ENCODE results near the gene AGPAT3.
"Not testable (repeated sequence)": the region's sequence is repeated elsewhere in the genome, so short reads cannot be mapped to it uniquely, and the experiment has no call there.

AGPAT3 gene

DNA sequence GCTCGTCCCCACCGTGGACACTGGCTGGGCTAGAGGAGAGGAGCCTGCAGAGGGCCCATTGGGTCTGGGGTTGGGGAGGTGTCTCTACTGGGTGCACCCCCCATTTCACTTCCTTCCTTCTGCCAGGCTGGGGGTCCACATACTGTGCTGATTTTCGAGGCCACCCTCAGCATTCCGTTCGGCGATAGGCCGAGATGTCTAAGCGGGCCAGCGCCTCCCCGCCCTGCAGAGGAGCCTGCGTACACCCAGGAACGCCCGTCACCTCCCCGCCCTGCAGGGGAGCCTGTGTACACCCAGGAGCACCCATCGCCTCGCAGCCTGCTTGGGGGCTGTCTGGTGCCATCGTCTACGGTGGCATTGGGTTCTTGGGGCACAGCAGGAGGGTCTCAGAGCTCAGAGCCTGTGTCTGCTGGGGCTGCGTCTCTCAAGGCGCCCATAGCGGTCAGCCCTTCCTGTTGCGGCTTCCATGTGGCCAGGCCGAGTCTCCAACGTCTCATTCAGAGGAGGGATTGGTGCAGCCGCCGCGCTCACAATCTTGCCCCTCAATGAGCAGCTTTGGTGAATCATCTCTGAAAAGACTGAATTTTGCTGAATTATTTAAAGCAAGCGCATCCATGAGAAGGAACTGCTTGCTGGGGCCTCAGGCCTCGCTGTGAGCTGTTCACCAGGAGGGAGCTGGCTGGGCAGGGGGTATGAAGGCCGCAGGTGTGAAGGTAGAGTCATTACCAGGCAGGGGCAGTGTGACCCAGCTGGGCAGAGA lies 30.7 kb upstream of the AGPAT3 start:
- no peak for DNase-seq

DNA sequence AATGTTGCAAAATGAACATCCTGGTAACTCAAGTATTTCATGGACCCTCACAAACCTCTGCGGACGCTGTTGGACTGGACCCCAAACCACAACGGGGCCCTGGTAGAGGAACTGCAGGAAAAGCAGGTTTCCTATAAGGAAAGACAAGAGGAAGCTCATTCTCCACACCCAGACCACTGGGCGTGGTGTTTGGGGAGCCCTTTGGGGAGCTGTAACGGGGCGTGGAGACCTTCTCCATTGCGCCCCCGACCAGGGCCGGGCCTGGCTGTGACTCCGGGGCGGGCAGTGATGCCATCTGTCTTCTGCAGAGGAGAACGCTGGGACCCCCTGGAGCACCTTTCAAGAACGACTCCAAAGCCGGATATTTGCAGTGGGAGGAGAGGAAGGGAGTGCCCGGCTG lies 30.0 kb upstream of the AGPAT3 start:
- no peak for DNase-seq

DNA sequence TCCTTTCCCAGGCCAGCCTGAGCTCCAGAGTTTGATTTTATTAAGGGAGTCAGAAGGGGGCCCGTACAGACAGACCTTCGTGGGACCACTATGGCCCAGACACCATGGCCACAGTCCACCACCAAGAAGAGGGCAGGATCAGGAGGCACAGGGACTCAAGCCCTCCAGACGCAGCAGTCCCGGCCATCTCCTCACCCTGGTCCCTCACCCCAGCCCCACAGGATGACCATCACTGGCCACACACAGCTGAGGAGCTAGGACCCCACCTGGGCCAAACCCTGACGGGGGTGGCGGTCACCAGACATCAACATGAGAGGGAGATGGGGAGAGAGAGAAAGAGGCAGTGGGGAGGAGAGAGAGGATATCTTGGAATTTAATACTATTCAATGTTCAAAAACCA lies 29.2 kb upstream of the AGPAT3 start:
- DNase-seq = no peak

DNA sequence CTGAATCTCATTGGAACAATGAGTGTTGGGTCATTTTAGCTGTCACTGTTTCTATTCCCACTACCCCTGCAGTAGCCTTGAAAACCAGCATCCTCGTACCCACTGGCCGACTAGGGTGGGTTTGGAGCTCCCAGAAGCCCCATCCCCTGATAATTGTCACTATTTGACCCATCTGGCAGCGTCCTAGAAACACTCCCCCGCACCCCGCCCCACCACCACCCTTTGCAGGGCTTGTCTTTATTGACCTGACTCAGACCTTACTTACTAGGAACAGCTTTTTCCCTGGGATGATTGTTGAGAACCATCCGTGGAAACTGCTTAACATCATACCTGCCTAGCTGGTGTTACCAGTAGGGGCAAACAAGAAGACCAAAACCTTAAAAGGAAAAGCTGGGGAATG lies 28.4 kb upstream of the AGPAT3 start:
- no peak for DNase-seq

GRCh38 chr21:43840259-43840658 lies 24.8 kb upstream of the AGPAT3 start:
- DNase-seq = no peak

GRCh38 chr21:43842742-43843141 lies 22.3 kb upstream of the AGPAT3 start:
- no peak for DNase-seq

DNA sequence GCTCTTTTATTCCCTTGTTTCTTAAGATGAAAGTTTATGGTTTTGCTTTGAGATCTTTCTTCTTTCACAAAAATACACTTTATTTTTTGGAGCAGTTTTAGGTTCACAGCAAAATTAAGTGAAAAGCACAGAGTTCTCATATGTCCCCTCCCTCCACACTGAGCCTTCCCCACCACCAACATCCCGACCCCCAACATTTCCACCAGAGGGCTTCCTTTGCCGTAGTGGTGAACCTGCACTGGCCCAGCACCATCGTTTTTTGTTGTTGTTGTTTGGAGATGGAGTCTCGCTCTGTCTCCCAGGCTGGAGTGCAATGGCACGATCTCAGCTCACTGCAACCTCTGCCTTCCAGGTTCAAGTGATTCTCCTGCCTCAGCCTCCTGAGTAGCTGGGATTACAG lies 20.1 kb upstream of the AGPAT3 start:
- not testable (repeated sequence) for DNase-seq

DNA sequence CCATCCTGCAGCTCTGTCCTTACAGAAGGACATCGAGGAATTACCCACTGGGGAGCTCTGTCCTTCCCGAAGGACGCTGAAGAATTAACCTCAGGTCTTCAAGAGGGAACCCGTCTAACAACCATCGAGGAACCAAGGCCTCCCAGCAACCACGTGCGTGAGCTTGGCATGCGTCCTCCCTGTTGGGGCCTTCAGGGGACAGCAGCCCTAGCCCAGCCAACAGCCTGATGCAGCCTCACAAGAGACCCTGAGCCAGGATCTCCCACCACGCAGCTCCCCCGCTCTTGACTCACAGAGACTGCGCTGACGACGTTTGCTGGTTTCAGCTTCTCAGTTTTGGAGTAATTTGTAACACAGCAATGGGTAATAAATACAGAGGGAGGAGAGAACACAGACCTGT lies 19.6 kb upstream of the AGPAT3 start:
- DNase-seq = no peak

DNA sequence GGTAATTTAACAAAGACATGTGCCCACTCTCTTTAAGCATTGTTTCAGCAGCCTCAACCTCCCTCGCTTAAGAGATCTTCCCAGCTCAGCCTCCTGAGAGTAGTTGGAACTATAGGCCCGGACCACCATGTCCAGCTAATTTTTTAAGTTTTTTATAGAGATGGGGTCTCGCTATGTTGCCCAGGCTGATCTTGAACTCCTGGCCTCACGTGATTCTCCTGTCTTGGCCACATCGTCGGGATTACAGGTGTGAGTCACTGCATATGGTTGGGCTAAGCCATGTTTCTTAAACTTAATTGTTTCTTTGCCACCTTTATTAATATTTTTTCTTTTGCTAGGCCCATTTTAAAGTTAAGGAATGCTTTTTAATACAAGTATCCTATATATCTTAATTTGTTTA lies 18.6 kb upstream of the AGPAT3 start:
- DNase-seq = no peak

DNA sequence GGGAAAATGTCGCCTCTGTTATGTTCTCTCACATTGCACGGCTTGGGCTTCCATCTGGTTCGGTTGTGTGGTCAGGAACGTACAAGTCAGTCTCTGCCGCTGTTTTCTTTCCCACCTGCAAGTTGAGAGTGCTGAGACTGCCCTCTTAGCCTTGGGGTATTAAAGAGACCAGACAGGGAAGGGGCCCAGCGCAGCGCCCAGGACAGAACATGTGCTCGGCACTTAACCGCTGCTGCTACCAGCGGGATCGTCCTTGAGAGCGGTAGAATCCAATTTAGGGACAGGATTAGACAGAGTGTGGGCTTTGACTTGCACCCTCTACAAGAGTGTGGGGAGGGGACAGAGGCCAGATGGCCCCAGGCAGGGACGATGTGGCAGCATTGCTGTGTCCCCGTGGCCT lies 17.7 kb upstream of the AGPAT3 start:
- DNase-seq = no peak

DNA sequence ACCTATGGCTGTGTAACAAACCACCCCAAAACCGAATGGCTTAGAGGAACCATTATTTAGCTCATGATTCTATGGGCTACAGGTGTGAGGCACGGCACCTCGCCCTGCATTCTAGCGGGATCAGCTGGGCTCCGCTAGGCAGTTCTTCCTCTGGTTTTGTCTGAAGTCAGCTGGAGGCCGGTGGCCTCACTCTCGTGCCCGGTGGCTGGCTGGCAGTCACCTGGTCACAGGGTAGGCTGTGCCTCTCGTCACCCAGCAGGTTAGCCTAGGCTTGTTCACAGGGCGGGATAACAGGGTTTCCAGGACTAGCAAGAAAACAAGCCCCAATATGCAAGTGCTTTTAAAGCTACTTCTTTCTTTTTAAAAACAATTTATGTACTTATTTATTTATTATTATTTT lies 16.3 kb upstream of the AGPAT3 start:
- DNase-seq = no peak

GRCh38 chr21:43849532-43850299 lies 15.3 kb upstream of the AGPAT3 start:
- no peak for DNase-seq

GRCh38 chr21:43850728-43851295 lies 14.2 kb upstream of the AGPAT3 start:
- DNase-seq = no peak

GRCh38 chr21:43851593-43851992 lies 13.4 kb upstream of the AGPAT3 start:
- DNase-seq = no peak

- no peak for DNase-seq
Observed at GRCh38 chr21:43853851-43854772, 10.9 kb upstream of the AGPAT3 start.

DNA sequence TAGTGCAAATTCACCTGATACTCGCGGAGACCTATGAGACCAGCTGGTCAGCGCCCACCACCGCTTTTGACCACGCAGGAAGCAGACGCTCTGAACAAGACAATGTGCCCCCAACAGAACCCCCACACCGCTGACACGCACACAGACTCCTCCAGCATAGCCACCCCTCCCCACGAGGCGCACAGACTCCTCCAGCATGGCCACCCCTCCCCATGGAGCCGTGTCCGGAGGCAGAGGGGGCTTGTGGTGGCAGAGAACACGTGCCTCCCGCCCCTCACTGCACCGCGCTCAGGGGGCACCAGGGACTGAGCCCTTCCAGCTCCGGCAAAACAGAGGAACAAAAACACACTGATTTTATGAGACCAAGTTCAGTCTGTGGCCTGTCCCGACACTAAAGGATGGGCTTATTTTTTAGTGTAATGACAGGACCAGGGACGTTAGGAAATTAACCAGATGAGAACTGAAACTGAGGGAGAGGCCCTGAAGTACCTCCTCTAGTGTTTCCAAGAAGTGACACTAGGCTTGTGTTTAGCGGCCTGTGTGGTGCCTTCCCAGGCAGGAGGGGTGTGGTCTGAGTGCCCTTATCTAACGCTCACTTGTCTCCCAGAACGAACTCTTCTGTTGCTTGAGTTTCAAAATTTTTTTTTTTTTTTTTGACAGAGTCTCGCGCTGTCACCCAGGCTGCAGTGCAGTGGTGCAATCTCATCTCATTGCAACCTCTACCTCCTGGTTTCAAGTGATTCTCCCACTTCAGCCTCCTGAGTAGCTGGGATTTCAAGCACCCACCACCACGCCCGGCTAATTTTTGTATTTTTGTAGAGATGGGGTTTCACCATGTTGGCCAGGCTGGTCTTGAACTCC lies 10.0 kb upstream of the AGPAT3 start:
- no peak for DNase-seq

DNA sequence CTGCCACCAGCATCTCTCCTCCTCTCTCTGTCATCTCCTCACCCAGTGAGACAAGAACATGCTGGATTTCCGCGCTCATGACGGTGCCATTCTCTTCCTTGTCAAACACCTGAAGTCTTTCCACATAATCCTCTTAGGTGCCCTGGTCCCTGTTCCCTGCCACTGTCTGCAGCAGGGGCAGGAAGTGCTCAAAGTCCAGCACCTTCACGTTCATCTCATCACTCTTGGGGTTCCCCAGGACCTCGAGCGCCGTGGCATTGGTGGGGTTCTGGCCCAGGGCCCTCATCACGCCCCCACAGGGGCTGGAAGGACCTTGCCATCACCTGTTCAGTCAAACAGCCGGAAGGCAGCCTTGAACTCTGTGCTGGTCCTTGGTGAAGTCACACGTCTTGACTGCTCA lies 9.1 kb upstream of the AGPAT3 start:
- DNase-seq = no peak

- no peak for DNase-seq
Observed at GRCh38 chr21:43858806-43859648, 6.0 kb upstream of the AGPAT3 start.

DNA sequence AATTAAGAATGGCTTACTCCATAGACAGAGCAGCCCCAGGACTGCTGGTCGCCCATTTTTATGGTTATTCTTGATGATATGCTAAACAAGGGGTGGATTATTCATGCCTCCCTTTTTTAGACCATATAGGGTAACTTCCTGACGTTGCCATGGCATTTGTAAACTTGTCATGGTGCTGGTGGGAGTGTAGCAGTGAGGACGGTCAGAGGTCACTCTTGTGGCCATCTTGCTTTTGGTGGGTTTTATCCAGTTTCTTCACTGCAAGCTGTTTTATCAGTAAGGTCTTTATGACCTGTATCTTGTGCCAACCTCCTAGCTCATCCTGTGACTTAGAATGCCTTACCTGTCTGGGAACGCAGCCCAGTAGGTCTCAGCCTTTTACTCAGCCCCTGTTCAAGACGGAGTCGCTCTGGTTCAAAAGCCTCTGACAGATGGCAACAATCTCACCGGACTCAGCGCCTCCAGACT lies 5.2 kb upstream of the AGPAT3 start:
- no peak for DNase-seq

DNA sequence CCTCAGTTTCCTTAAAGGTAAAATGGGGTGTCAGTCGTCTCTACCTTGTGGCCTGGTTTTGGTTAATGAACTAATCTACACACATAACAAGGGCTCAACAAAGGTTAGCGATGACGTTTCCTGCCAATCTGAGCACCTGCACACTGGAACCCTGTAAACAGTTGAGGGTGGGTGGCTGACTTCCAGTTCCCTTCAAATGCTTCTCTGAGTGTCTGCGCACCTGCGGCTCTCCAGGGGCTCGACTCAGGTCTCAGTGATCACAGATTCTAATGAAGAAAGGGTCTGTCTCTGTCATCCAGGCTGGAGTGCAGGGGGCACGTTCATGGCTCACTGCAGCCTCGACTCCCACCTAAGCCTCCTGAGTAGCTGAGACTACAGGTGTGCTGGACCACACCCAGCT lies 3.3 kb upstream of the AGPAT3 start:
- no peak for DNase-seq
